HFFc6 (cell line): Measurements from ENCODE around the gene MAPKBP1. TPM values are rescaled to one million over a fixed set of nuclear protein-coding genes. Genes with fewer than 3 reads are reported as not detected.

Source experiments
- DNase-seq: peaks from one replicate; pipeline ENCODE4 v3.0.0-alpha.2; 2018
- H3K27ac Mint-ChIP-seq: 2 replicates; pipeline ENCODE4 v1.8.0; 2020; ENCODE audit warnings: mild to moderate bottlenecking, mixed read lengths
- H3K27me3 Mint-ChIP-seq: 2 replicates; pipeline ENCODE4 v1.8.0; 2021; ENCODE audit warnings: mild to moderate bottlenecking, moderate library complexity, mixed read lengths; ENCODE audit not compliant: insufficient read depth
- H3K36me3 Mint-ChIP-seq: 2 replicates; pipeline ENCODE4 v1.8.0; 2021; ENCODE audit warnings: low read depth, mixed read lengths
- H3K4me1 Mint-ChIP-seq: 2 replicates; pipeline ENCODE4 v1.8.0; 2020; ENCODE audit warnings: low read depth, mixed read lengths
- H3K4me3 Mint-ChIP-seq: 2 replicates; pipeline ENCODE4 v1.8.0; 2020; ENCODE audit warnings: mild to moderate bottlenecking, moderate library complexity, mixed read lengths
- H3K9me3 Mint-ChIP-seq: 2 replicates; pipeline ENCODE4 v1.8.0; 2020; ENCODE audit warnings: mild to moderate bottlenecking, mixed read lengths
- CTCF ChIP-seq: fragments of 200-600 bp; sonication (generic); IDR thresholded peaks from 2 replicates; pipeline ENCODE4 v1.5.0; 2021; ENCODE audit warnings: antibody characterized with exemption, mild to moderate bottlenecking
- total RNA-seq, 6 experiments: library from RNA; stranded (reverse); fragmentation: NEBNext Ultra II Directional; extraction: Animal tissue kit (Norgen Biotek cat#: 25700); gene quantifications; 2 replicates in 1 of 6; 3 replicates in 5 of 6; pipeline ENCODE4 v1.2.3, GENCODE V29; 2021

The MAPKBP1 gene
- total RNA-seq, 6 experiments from 2014 or later, result 15.7 to 22.4 (median 18.1) TPM

- TF ChIP-seq CTCF, result peak; percentile 34; the same call in 1 of the 2 replicates
- H3K36me3 Mint-ChIP-seq, result no peaks in the 10 kb centered on the region
- H3K4me1 Mint-ChIP-seq, result no peaks in the 10 kb centered on the region
- H3K4me3 Mint-ChIP-seq, result no peak overlapping the region
- peaks cover 10% of the 10 kb centered on the region for H3K27me3 Mint-ChIP-seq
- no peak overlapping the region for H3K27ac Mint-ChIP-seq
- H3K9me3 Mint-ChIP-seq, result no peaks in the 10 kb centered on the region
- no peak for DNase-seq
Observed at GRCh38 chr15:41860049-41860828, 86.0 kb downstream of the MAPKBP1 start.

- TF ChIP-seq CTCF, result no peak
- Mint-ChIP-seq H3K27me3 (peaks cover 10% of the 10 kb centered on the region), H3K4me1 (no peaks in the 10 kb centered on the region), H3K9me3 (no peaks in the 10 kb centered on the region), H3K36me3 (no peaks in the 10 kb centered on the region), H3K4me3 (no peak overlapping the region), H3K27ac (no peak overlapping the region)
- DNase-seq, result no peak
Observed at GRCh38 chr15:41861736-41862356, 87.6 kb downstream of the MAPKBP1 start.

GRCh38 chr15:41862515-41863116 is 88.3 kb downstream of the MAPKBP1 start:
- Mint-ChIP-seq H3K27ac (no peak overlapping the region), H3K4me3 (no peak overlapping the region), H3K36me3 (no peaks in the 10 kb centered on the region), H3K9me3 (no peaks in the 10 kb centered on the region), H3K27me3 (peaks cover 10% of the 10 kb centered on the region), H3K4me1 (no peaks in the 10 kb centered on the region)
- no peak for DNase-seq
- no peak for TF ChIP-seq CTCF

- Mint-ChIP-seq H3K27ac (no peak overlapping the region), H3K4me3 (no peak overlapping the region), H3K36me3 (no peaks in the 10 kb centered on the region), H3K4me1 (peaks cover 4% of the 10 kb centered on the region), H3K27me3 (peaks cover 8% of the 10 kb centered on the region), H3K9me3 (no peaks in the 10 kb centered on the region)
- DNase-seq, result no peak
- no peak for TF ChIP-seq CTCF
Observed at GRCh38 chr15:41865490-41866055, 91.3 kb downstream of the MAPKBP1 start.

GRCh38 chr15:41866263-41866703 is 92.0 kb downstream of the MAPKBP1 start:
- no peak overlapping the region for H3K4me3 Mint-ChIP-seq
- no peak for DNase-seq
- H3K36me3 Mint-ChIP-seq, result no peaks in the 10 kb centered on the region
- H3K4me1 Mint-ChIP-seq, result peaks cover 11% of the 10 kb centered on the region
- no peak for TF ChIP-seq CTCF
- H3K27ac Mint-ChIP-seq, result no peak overlapping the region
- H3K27me3 Mint-ChIP-seq, result peaks cover 8% of the 10 kb centered on the region
- no peaks in the 10 kb centered on the region for H3K9me3 Mint-ChIP-seq
